M059J (cell line): ENCODE data around the gene PLD5. TPM values are rescaled to one million over a fixed set of nuclear protein-coding genes. Genes with fewer than 3 reads are reported as not detected.
"Not testable (repeated sequence)": the region's sequence is repeated elsewhere in the genome, so short reads cannot be mapped to it uniquely, and the experiment has no call there.

Source experiments
- DNase-seq: peaks from one replicate; pipeline ENCODE4 v3.0.0-alpha.2; 2012; ENCODE audit warnings: low read depth
- total RNA-seq: library from RNA; depleted of rRNA; stranded (reverse); fragments of >200 nt; shearing (Covaris generic); gene quantifications from 2 replicates; pipeline ENCODE4 v1.2.3, GENCODE V29; 2014

The PLD5 gene
- total RNA-seq, 1 experiment from 2014 or later: not detected

GRCh38 chr1:242426271-242426905 is 98.1 kb downstream of the PLD5 start:
- DNase-seq: no peak

GRCh38 chr1:242425232-242425631 is 99.3 kb downstream of the PLD5 start:
- DNase-seq: peak; percentile 51

GRCh38 chr1:242416657-242417056 is 107.8 kb downstream of the PLD5 start:
- no peak for DNase-seq

GRCh38 chr1:242412921-242413320 is 111.6 kb downstream of the PLD5 start:
- DNase-seq: no peak

GRCh38 chr1:242411901-242412300 is 112.6 kb downstream of the PLD5 start:
- no peak for DNase-seq

GRCh38 chr1:242405947-242406346 is 118.5 kb downstream of the PLD5 start:
- DNase-seq: no peak

GRCh38 chr1:242404296-242404695 is 120.2 kb downstream of the PLD5 start:
- no peak for DNase-seq

- DNase-seq: no peak
Observed at GRCh38 chr1:242402956-242403355, 121.5 kb downstream of the PLD5 start.

GRCh38 chr1:242401937-242402336 is 122.6 kb downstream of the PLD5 start:
- no peak for DNase-seq

GRCh38 chr1:242398351-242398750 is 126.1 kb downstream of the PLD5 start:
- no peak for DNase-seq

GRCh38 chr1:242391896-242392295 is 132.6 kb downstream of the PLD5 start:
- no peak for DNase-seq

- DNase-seq: not testable (repeated sequence)
Observed at GRCh38 chr1:242376121-242376520, 148.4 kb downstream of the PLD5 start.

- DNase-seq: not testable (repeated sequence)
Observed at GRCh38 chr1:242350446-242350845, 174.1 kb downstream of the PLD5 start.

- DNase-seq: no peak
Observed at GRCh38 chr1:242349636-242350035, 174.9 kb downstream of the PLD5 start.

- DNase-seq: not testable (repeated sequence)
Observed at GRCh38 chr1:242330865-242331264, 193.6 kb downstream of the PLD5 start.

GRCh38 chr1:242327381-242327780 is 197.1 kb downstream of the PLD5 start:
- DNase-seq: not testable (repeated sequence)

GRCh38 chr1:242321981-242322380 is 202.5 kb downstream of the PLD5 start:
- not testable (repeated sequence) for DNase-seq

GRCh38 chr1:242318140-242318539 is 206.4 kb downstream of the PLD5 start:
- DNase-seq: no peak

- not testable (repeated sequence) for DNase-seq
Observed at GRCh38 chr1:242314865-242315264, 209.6 kb downstream of the PLD5 start.

- DNase-seq: not testable (repeated sequence)
Observed at GRCh38 chr1:242314085-242314649, 210.3 kb downstream of the PLD5 start.

GRCh38 chr1:242308681-242309080 is 215.8 kb downstream of the PLD5 start:
- DNase-seq: not testable (repeated sequence)

- DNase-seq: not testable (repeated sequence)
Observed at GRCh38 chr1:242293781-242294180, 230.7 kb downstream of the PLD5 start.

GRCh38 chr1:242288067-242288466 is 236.4 kb downstream of the PLD5 start:
- not testable (repeated sequence) for DNase-seq
